GM19193 (cell line): ENCODE data around the gene GRIK4.

Source experiments
- POLR2A ChIP-seq: IDR thresholded peaks from 4 replicates; pipeline ENCODE4 v1.6.1; 2011; ENCODE audit not compliant: insufficient read depth, insufficient read length; ENCODE audit errors: extremely low read depth

The GRIK4 gene

DNA sequence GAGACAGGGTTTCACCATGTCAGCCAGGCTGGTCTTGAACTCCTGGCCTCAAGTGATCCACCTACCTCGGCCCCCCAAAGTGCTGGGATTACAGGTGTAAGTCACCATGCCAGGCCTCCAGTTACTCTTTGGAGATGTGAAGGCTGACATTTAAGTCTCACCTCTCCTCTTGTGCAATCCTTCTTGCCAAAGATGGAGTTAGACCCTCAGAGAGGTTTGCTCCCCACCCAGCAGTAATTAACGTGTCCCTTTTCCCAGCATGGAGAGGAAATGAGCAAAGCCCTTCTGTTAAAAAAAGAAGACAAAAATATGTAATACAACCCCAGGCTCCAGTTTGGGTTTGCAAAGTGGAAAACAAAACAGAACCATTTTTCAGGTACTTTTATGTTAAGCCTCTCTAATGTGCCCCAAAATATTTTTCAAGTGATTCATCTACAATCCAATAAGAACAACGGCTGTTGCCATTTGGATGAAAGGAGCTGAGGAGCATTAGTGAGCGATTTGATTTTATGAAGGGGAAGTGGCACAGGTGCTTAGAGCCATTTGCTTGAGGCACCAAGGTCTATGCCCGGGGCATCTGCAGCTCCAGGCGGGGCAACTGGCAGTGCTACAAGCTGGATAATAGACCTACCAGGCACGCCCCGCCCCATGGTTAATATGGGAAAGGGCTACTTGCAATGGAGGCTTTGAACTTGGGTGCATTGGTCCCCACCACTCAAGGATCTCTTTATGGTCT lies 57.2 kb downstream of the GRIK4 start:
- TF ChIP-seq POLR2A = no peak

DNA sequence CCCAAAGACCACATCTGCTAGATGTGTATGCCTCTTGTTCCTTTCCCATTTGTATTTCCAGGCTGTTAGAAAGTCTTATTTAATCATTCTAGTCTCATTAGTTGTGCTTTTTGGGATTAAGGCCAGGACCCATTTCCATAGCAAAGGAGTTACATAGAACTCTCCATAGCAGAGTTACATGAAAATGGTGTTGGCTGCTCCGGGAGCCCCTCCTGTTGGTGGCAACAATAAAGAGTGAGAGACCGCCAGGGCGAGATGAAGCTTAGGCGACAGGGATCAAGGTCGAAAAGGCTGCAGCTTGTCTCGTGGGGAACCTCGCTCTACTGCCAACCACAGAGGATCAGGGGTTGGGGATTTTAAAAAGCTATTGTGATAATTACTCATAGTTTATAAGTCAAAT lies 58.3 kb downstream of the GRIK4 start:
- TF ChIP-seq POLR2A = no peak

DNA sequence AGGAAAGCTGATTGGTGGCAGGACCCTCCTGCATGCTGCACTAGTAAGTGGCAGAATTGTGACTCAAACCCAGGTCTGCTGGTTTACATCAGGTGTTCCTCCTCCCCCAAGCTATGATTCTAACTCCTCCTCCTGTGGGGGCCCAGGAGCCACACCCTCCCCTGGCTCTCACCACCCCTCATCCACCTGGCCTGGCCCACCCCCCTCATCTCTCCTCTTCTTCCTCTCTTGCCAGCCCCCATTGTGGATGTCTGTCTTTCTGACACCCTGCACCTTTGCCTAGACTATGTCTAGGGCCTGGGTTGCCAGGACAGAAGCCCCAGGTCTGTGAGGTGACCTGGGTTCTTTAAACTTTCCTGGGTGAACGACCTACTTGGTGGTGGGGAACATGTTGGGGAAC lies 59.9 kb downstream of the GRIK4 start:
- no peak for TF ChIP-seq POLR2A

DNA sequence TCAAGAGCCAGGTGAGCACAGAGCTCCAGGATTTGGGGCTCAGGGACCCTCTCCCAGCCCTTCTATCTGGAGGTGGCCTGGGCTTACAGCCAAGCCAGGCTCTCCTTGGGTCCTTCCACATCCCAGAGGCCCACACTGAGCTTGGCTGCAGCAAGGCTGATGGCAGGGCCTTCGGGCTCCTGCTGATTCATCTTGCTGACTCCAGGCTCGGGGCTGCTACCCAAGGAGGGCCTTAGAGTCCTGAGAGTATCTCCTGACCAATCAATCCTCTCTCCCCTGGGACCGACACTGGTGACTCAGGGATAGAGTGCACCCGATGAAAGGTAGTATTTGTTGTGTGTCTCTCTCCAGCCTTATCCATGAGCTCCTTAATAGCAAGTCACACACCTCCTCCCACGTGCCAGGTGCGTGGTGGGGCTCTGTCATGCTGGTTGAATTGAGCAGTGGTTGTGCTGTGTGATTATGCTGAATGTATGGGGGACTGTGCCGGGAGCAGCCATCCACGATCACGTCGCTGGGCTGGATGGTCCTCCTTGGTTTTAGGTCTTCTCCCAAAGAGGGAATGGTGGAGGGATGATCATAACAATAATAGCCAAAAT lies 62.3 kb downstream of the GRIK4 start:
- no peak for TF ChIP-seq POLR2A

DNA sequence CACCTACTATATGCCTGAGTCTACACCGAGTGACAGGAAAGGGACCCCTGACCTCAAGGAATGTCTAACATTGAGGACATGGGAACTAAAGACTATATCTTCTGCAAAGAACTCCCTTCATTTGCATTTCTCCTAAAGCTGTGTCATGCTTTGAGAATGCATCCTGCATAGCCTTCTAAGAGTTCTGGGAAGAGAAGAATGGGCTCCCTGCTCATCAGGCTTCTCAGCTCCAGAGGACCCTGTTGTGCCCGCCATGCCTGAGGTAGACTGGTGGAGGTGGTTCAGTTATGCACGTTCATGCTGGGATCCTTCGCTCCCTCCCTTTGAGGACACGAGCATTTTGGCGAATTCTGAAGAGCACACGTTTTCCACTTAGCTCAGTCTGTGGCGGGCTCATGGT lies 63.3 kb downstream of the GRIK4 start:
- TF ChIP-seq POLR2A = no peak

DNA sequence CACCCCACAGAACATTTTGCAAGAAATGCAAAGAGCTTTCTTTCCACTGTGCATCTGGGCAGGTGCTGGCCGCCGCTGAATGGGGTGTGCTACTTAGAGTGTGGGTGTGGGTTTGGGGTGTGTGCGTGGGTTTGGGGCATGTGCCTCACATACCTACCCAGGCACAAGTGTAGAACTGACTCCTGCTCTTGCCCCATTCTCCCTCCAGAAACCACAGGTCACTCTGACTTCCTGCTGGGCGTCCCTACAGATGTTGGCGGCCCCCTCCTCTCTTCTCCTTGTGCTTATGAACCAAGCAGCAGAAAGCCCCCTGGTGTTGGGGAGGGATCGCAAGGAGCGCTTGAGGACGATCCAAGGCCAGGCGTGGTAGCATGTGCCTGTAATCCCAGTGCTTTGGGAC lies 63.9 kb downstream of the GRIK4 start:
- TF ChIP-seq POLR2A = no peak

DNA sequence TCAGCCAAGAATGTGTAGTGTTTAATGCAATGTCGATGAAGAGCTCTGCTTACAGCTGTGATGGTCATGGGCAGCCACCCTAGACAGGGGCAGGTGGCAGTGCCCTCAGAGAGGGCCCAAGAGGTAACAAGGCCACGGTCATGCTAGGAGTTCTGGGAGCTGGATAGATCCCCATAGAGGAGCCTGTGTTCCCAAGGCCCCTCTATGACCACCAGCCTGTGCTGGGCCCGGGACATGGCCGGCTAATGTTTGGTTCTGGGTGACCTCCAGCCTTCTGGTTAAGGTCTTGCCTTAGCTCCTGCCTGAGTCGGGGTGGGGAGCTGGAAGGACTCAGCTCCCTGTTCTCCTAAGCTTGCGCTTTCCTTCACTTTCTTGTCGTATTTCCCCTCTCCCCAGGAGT lies 65.1 kb downstream of the GRIK4 start:
- no peak for TF ChIP-seq POLR2A

DNA sequence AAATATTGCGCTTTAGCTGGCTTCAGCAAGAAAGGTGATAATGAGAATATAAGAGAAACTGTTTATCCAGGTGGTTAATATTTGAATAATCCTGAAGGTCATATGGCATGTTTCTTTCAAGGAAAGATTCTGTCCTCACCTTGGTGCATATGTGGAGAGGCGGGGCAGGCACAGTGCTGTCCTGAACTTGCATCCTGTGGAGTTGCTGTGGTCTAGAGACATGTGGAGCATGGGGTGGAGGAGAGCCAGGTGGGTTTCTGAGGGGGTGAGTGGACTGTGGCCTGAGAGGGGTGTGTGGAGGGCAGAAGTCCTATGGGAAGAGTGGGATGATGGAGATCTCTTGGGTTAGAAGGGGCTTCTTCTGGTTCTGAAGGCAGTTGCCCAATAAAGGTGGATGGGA lies 65.5 kb downstream of the GRIK4 start:
- TF ChIP-seq POLR2A = no peak

DNA sequence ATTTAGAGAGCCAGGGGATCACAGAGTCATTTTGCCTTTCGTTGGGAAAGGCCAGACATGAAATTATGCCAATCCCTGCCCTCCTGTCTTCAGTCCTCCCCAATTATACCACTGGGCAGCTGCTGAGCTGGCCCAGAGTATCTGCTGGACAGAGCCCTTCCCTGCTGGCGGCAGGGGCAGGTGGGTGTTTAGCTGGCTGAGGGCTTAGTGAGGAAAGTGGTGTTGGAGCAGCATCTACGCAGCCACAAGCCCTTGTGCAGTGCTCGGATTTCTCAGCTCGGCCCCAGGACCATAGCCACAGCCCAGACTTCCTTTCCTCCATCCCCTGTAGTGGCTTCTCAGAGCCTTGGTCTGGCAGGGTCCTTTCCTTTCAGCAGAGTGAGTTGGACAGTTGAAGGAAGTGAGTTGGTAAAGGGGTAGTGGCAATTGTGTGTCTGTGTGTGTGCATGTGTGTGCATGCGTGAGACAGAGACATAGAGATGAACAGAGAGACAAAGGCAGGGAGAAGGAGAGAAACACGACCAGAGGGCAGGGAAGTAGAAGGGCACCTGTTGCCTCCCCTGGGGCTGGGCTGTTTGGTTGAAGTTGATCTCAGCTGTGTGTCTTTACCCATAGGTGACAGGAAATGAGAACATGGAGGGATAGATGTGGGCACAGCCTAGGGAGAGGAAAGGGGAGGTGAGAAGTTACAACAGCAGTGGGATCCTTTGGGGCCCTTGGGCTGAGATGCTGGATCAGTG lies 66.2 kb downstream of the GRIK4 start:
- no peak for TF ChIP-seq POLR2A

DNA sequence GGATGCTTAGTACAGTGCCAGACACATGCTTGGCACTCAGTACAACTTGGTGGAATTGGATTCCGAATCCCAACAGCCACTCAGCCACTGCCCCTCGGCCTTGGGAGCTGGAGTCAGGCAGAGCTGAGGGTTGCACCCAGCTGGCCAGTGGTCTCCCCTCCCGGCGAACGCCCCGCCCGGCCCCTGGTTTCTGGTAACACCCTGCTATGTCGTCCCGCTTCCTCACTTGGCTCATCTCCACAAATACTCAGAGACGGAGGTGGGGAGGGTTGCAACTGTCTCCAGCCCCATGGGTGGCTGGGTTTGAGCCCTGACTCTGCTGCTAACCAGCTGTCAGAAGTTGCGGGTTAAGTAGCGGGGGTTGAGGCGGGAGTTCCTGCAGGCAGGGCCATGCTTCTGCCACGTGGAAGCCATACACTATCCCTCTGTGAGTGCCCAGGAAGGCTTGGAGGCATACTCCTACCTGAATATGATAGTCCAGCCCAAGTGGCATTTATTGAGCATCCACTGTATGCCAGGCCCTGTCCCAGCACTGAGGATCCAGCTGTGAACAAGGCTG lies 67.1 kb downstream of the GRIK4 start:
- no peak for TF ChIP-seq POLR2A

DNA sequence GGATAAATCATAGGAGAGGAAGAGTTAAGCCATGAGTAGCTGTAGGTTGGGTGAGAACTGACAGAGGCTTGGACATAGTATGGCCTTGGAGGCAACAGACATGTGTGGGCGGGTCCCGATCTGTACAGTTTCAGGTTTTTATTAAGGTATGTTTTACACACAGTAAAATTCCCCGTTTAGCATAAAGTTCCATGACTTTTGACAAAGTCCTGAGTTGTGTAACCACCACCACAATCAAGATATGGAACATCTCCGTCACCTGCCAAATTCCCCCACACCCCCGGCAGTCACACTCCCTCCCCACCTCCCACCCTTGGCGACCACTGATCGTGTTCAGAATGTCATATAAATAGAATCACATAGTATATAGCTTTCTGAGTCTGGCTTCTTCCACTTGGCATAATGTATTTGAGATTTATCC lies 68.1 kb downstream of the GRIK4 start:
- no peak for TF ChIP-seq POLR2A

DNA sequence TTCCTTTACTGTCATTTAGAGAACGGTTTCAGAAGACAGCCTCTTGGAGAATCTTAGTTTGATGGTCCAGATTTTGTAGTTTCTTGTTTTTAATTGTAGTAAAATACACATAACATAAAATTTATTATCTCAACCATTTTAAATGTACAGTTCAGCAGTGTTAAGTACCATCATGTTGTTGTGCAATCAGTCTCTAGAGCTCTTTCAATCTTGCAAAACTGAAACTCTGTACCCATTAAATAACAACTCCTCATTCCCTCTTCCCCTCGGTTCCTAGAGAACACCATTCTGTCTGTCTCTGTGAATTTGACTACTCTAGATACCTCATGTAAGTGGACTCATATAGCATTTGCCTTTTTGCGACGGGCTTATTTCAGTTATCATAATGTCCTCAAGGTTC lies 69.8 kb downstream of the GRIK4 start:
- TF ChIP-seq POLR2A = no peak

DNA sequence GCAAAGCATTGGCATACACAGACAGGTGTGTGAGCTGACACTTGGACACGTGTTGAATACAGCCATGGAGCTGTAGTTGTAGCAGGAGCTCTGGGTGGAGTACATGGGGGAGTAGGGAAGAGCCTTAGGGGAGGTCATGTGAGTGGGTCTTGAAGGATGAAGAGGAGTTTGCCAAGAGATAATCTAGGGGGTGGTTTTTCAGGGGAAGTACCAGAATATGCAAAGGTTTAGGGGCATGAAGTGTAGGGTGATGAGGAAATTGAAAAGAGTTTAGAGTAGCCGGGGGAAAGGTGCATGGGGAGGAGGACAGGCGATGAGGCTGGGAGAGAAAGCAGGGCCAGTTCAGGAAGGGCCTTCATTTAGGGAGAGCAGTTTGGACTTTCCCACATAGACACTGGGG lies 74.5 kb downstream of the GRIK4 start:
- TF ChIP-seq POLR2A = no peak

DNA sequence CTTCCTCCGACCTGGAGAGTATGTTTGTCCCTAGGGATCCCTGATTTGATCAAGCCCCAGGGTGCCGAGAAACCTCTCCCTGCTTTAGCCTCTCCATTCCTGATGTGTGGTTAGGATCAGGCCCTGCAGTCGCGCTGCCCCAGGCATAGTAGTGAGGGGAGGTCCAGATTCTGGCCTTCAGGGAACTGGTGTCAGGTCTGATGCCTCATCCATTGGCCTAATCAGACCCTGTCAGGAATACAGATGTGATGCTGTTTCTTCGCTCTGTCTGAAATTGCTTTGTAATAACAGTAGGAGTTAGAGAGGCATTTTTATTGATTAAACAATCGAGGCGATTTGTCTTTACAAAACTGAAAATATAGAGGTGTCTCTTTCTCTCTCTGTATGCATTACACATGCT lies 75.2 kb downstream of the GRIK4 start:
- TF ChIP-seq POLR2A = no peak

DNA sequence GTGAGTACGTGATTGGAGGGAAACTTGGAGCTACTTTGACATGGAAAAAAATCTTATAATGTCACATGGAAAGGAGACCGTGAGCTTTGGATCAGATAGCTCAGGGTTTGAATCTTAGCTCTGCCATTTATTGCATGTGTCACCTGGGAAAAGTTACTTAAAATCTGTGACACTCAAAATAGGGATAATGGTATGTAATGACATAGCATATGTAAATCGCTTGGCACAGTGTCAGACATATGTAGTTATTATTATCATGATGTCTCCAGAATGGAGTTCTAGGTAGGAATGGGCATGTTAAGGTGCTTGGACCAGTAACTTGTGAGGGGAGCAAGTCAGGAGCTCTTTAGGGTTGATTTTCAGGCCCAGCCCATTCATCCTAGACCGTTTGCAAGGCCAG lies 75.8 kb downstream of the GRIK4 start:
- no peak for TF ChIP-seq POLR2A

DNA sequence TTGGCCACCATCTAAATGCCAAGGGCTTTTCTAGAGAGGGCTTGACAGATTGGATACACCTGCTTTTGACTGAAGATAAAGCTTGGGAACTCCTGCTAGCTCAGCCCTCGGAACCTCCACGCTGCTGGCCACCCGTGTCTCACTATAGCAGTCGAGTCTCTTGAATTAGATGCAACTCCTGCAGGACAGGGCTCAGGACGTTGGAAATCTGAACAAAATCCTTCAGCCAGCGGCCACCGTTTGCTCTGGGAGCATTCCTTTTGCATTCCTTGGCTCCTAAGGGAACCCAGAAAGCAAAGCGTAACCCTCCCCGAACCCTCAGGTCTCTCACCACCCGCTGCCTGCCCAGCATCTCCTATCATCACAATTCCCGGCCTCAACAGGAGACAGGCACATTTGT lies 77.8 kb downstream of the GRIK4 start:
- TF ChIP-seq POLR2A = no peak
